Measurements from ENCODE around the gene MPZL1. TPM values are rescaled to one million over a fixed set of nuclear protein-coding genes. Genes with fewer than 3 reads are reported as not detected.

Gene MPZL1
- total RNA-seq, 2 experiments from 2014 or later: 14.8 to 15.4 TPM

DNA sequence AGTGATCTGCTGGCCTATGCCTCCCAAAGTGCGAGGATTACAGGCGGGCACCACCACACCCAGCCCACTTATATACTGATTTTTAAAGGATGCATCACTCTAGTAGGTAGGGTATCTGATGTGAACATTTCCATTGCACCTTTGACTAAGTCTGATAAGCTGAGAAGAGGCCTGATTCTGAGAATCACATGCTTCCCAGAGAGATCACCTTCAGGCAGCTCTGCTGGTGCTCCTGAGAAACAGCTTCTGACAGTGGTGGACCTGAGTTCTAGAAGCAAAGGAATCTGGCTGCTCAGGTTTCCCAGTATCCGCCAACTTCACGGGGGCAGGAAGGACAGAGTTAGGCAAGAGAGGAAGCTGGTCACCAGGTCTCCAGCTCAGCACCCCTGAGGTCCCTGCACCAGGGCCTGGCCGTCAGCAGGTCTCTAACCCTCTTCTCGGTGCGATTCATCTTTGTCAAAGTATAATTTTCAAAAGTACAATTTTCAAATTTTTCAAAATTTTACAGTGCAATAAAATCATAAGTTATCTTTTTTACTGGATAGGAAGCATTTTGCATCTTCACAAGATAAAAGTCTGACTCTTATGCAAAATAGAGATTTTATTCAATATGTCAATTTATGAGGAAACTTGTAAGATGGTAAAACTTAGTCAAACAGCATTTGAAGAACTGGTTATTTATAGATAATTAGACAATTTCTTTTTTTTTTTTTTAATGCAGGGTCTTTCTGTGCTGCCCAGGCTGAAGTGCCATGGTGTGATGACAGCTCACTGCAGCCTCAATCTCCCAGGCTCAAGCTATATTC lies 25.8 kb upstream of the MPZL1 start:
- DNase-seq (no peak), ATAC-seq (no peak)
- CTCF ChIA-PET: interaction anchor here (1.0 to 2.0 kb wide), 4 partner anchors 8 to 140 kb away, joined by 3 to 8 read pairs (median 5); no protein-coding TSS in a partner anchor
- no peak overlapping the region for H3K4me3 Mint-ChIP-seq
- no peaks in the 10 kb centered on the region for H3K27me3 Mint-ChIP-seq
- TF ChIP-seq, protein P1, sequence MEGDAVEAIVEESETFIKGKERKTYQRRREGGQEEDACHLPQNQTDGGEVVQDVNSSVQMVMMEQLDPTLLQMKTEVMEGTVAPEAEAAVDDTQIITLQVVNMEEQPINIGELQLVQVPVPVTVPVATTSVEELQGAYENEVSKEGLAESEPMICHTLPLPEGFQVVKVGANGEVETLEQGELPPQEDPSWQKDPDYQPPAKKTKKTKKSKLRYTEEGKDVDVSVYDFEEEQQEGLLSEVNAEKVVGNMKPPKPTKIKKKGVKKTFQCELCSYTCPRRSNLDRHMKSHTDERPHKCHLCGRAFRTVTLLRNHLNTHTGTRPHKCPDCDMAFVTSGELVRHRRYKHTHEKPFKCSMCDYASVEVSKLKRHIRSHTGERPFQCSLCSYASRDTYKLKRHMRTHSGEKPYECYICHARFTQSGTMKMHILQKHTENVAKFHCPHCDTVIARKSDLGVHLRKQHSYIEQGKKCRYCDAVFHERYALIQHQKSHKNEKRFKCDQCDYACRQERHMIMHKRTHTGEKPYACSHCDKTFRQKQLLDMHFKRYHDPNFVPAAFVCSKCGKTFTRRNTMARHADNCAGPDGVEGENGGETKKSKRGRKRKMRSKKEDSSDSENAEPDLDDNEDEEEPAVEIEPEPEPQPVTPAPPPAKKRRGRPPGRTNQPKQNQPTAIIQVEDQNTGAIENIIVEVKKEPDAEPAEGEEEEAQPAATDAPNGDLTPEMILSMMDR (IDR thresholded peaks at IDR 0.05): no peak
- no peak overlapping the region for H3K27ac Mint-ChIP-seq
- intact Hi-C loops (cut with micrococcal nuclease): no loop called here
- POLR2A ChIA-PET: interaction anchor here (0.7 kb wide), 1 partner anchor 76 kb away, joined by 3 read pairs; no protein-coding TSS in a partner anchor
- H3K36me3 Mint-ChIP-seq (ENCODE audit: low read depth): peaks cover 50% of the 10 kb centered on the region
- no peaks in the 10 kb centered on the region for H3K9me3 Mint-ChIP-seq
- H3K4me1 Mint-ChIP-seq (ENCODE audit: low read depth): no peaks in the 10 kb centered on the region

DNA sequence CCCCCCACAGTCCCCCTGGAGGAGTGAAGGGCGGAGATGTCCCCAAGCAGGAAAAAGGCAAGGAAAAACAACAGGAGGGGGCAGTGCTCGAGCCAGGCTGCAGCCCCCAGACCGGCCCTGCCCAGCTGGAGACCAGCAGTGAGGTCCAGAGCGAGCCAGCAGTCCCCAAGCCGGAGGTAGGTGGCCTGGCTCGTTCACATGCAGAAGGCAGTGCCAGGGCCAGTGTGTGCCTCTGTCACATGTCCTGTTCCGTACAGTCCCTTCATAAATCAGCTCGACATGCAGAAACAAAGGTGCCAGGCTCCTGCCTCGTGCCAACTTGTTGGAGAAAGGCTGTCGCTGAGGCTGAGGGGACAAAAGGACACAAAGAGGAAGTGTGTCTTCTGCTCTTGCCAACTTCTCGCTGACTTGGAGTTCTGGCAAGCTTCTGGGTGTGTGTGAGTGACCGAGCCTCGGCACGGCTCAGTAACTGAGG lies 24.1 kb upstream of the MPZL1 start:
- ChIA-PET POLR2A (interaction anchor here (0.7 kb wide), 1 partner anchor 9 kb away, joined by 3 read pairs; no protein-coding TSS in a partner anchor), CTCF (interaction anchor here (0.9 to 1.1 kb wide), 3 partner anchors 9 to 97 kb away, joined by 3 to 4 read pairs (median 3); no protein-coding TSS in a partner anchor)
- DNase-seq (no peak), ATAC-seq (no peak)
- no peaks in the 10 kb centered on the region for H3K9me3 Mint-ChIP-seq
- no peak overlapping the region for H3K27ac Mint-ChIP-seq
- no peak overlapping the region for H3K4me3 Mint-ChIP-seq
- peaks cover 49% of the 10 kb centered on the region for H3K36me3 Mint-ChIP-seq (ENCODE audit: low read depth)
- intact Hi-C loops (cut with micrococcal nuclease): no loop called here
- no peaks in the 10 kb centered on the region for H3K27me3 Mint-ChIP-seq
- no peaks in the 10 kb centered on the region for H3K4me1 Mint-ChIP-seq (ENCODE audit: low read depth)
- TF ChIP-seq, protein P1 (IDR thresholded peaks at IDR 0.05): no peak

DNA sequence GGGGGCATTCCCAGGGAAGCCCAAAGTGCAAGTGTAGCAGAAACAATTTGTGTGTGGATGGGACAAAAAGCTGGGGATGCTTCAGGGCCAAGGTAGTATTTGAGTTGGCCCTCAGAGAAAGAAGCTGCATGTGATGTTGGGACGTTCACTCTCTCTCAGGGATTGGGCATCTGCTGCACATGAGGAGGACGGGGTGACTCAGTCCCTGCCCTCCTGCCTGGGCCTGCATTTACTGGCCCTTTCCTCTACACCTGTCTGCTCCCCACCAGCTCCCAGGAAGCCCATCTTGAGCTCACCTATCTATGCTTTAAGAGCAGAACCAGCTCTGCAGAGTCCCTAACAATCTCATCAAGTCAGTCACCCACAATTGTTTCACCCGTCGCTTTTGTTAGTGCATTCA lies 23.5 kb upstream of the MPZL1 start:
- no peak for ATAC-seq
- TF ChIP-seq, protein P1 (IDR thresholded peaks at IDR 0.05): no peak
- no peaks in the 10 kb centered on the region for H3K4me1 Mint-ChIP-seq (ENCODE audit: low read depth)
- CTCF ChIA-PET: interaction anchor here (0.9 to 1.7 kb wide), 4 partner anchors 9 to 98 kb away, joined by 3 to 9 read pairs (median 4); no protein-coding TSS in a partner anchor
- POLR2A ChIA-PET: no interaction called here
- no peaks in the 10 kb centered on the region for H3K27me3 Mint-ChIP-seq
- no peak overlapping the region for H3K27ac Mint-ChIP-seq
- intact Hi-C loops (cut with micrococcal nuclease): no loop called here
- H3K36me3 Mint-ChIP-seq (ENCODE audit: low read depth): peaks cover 50% of the 10 kb centered on the region
- H3K9me3 Mint-ChIP-seq: no peaks in the 10 kb centered on the region
- DNase-seq: no peak
- no peak overlapping the region for H3K4me3 Mint-ChIP-seq

DNA sequence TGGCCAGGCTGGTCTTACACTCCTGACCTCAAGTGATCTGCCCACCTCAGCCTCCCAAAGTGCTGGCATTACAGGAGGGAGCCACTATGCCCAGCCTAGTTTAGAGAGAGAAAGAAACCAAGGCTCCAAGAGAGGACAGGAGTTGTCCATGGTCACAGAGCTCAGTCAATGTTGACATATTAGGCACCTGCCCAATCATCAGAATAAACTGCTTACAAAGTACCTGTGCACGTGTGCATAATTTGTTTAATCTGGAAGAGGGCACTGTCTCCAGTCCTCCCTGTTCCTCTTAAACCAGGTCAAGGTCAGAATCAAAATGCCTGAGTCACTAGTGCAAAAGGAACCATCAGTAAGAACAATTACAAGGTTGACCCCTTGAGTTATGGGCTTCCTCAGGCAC lies 20.3 kb upstream of the MPZL1 start:
- ChIA-PET CTCF (interaction anchor here (1.1 to 1.5 kb wide), 4 partner anchors 14 to 146 kb away, joined by 3 to 7 read pairs (median 3); no protein-coding TSS in a partner anchor), POLR2A (interaction anchor here (1.0 to 1.3 kb wide), 2 partner anchors 20 to 234 kb away, joined by 3 to 4 read pairs; no protein-coding TSS in a partner anchor)
- no peaks in the 10 kb centered on the region for H3K27me3 Mint-ChIP-seq
- no peaks in the 10 kb centered on the region for H3K9me3 Mint-ChIP-seq
- ATAC-seq (no peak), DNase-seq (no peak)
- no peak overlapping the region for H3K4me3 Mint-ChIP-seq
- H3K4me1 Mint-ChIP-seq (ENCODE audit: low read depth): no peaks in the 10 kb centered on the region
- intact Hi-C loops (cut with micrococcal nuclease): no loop called here
- peaks cover 42% of the 10 kb centered on the region for H3K36me3 Mint-ChIP-seq (ENCODE audit: low read depth)
- H3K27ac Mint-ChIP-seq: no peak overlapping the region
- TF ChIP-seq, protein P1 (IDR thresholded peaks at IDR 0.05): no peak

DNA sequence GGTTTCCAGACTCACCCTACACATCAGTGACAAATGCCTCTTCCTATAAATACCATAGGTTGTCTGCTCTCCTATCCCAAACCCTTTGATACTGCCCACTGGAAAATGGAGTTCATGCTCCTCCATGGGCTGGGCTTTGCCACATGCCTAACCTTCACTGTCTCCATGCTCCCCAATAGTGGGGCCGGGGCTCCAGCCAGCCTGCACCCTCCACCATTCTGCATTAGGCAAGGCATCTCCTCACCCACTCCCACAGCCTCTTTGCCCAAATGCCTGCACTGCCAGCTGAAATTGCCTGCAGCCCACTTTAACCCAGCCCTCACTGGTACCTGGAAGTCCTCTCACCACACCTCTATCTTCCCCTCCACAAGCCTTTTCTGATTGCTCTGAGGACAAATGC lies 18.2 kb upstream of the MPZL1 start:
- Mint-ChIP-seq H3K27ac (no peak overlapping the region), H3K4me1 (ENCODE audit: low read depth) (peaks cover 4% of the 10 kb centered on the region), H3K36me3 (ENCODE audit: low read depth) (peaks cover 29% of the 10 kb centered on the region), H3K27me3 (no peaks in the 10 kb centered on the region), H3K4me3 (no peak overlapping the region), H3K9me3 (no peaks in the 10 kb centered on the region)
- CTCF ChIA-PET: interaction anchor here (1.4 kb wide), 1 partner anchor 15 kb away, joined by 5 read pairs; no protein-coding TSS in a partner anchor
- POLR2A ChIA-PET: interaction anchor here (1.0 kb wide), 1 partner anchor 9 kb away, joined by 3 read pairs; no protein-coding TSS in a partner anchor
- TF ChIP-seq, protein P1 (IDR thresholded peaks at IDR 0.05): no peak
- ATAC-seq (no peak), DNase-seq (no peak)
- intact Hi-C loops (cut with micrococcal nuclease): no loop called here
